ACHN (cell line): ENCODE results near the gene GRM2.
A peak's percentile ranks its signal among the peaks of the same experiment; 100 is the strongest.

ENCODE experiments used
- DNase-seq: peaks from one replicate; pipeline ENCODE4 v3.0.0-alpha.2; 2015
- in situ Hi-C: cut with HindIII; loops from 2 replicates; pipeline ENCODE4 v1.10.0; 2017; ENCODE audit warnings: low sequenced_read_pairs, low pct_ligation_motif_present, low pct_unique_long_range_greater_than_20kb

The GRM2 gene

DNA sequence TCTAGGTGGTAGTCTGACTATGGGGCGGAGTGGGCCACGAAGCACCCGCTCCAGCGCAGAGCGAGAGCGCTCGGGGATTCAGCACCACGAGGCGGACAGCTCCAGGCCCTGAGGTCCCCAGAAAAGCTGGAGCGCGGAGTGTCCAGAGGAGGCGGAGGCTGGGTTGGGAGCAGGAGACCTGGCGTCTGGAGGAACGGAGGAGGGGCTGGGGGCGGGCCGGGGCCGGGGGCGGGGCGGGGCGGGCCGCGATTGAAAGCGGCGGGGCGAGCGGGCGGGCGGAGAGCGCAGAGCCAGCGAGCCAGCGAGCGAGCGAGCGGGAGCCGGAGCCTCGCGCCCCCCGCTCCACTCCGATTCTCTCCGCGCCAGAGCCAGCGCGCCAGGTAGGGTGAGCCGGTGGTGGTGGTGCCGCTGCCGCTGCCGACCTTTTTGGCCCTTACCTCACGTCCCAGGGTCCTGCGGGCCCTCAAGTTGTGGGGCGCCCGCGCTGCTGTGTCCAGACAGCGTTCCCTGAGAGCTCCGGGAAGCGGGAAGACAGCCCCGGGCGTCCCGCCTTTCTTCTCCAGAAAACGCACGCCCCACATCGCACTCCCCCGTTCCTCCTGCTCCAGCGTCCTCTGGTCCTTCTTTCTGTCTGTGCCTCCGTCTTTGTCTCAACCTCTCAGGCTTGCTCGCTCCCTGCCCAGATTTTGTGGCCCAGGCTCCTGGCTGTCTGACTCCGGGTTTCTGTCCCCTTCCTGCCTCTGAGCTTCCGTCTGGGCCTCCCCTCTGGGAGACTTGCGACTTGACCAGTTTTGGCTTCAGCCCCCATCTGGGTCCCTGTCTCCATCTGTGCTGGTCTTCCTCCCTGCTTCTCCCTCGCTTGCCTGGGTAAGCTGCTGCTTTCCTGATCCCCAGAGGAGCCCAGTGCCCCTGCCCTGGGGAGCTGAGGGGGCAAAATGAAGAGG is at the start of gene GRM2:
Gene GRM2, plus strand, starts transcription at position 281 of the 944 bp plus-strand sequence. CDS start 1,916 bp downstream, outside the sequence.
- in situ Hi-C loops = no loop called here
- peak; percentile 88 for DNase-seq

DNA sequence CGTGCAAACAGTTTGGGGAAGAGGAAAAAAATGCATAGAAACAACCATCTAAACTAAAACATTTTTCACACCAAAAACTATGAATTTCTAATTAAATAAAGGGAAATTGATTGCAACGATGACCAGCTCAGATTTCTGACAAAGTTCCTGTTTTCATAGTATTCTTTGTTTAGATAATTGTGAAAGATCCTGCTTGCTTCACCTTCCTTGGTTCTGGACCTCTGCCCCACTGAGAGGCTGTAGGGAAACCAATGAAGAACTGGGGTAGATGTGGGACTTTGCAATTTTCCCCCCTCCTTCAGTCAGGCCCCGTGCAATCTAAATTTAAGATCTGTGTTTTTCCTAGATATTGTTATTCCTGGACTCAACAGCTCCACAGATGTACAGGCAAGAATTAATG is 49.6 kb upstream of the GRM2 start:
- in situ Hi-C loops = no loop called here
- no peak for DNase-seq

- in situ Hi-C loops = no loop called here
- DNase-seq = no peak
Observed at GRCh38 chr3:51659942-51660341, 46.9 kb upstream of the GRM2 start.

GRCh38 chr3:51662456-51662855 is 44.4 kb upstream of the GRM2 start:
- in situ Hi-C loops = no loop called here
- DNase-seq = no peak

DNA sequence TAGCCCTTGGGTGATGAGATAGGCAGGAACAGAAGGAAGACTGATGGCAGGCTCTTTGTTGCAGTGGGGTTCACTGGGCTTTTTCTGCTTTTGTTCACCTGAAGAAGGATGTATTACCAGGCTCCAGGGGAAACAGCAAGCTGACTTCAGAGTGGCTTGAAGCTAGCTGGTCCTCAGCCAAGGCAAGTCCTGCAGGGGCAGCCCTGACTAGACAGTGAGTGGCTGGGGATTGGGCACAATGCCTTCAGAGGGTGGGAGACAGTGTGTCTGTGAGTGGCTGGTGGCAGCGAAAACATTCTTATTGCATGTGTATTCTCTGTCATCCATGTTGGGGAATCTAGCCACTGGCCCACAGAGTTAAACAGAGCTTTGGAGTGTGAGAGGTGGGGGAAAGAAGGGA is 38.1 kb upstream of the GRM2 start:
- no peak for DNase-seq
- in situ Hi-C loops = no loop called here

DNA sequence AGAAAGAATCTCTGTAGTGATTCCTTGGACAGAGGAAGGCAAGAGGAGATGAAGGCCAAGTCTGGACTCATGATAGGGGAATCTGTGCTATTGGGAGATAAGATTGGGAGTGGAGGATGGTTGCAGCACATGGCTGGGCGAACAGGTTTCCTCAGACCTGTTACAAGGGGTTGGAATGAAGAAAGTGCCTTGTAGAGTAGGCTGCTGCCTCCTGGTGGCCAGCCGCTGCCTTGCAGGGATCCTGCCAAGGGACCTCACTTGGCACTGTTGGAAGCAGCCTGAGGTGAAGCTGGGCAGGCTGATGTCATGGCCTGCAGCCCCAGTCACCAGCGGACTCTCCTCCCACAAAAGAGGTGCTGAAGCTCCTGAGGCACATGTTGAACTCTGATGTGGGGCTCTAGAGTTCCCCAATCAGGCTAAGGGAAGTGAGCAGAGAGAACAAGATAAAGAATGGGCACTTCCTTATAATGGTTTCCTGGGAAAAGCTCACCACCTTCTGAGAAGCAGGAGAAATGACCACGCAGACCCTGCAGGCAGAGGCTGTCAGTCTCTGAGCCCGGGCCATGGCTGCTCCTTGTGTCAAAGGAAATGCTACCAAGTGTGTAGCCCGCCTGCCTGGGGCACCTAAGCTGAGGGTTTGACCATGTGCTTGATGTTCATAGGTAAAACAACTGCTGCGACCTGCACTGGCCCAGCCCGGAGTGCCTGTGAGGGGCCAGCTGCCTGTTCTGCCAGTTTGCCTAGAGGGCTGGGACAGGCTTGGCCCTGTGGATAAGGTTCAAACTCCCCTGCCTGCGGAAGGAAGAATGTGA is 37.4 kb upstream of the GRM2 start:
- peak; percentile 86 for DNase-seq
- in situ Hi-C loops = no loop called here

- in situ Hi-C loops = no loop called here
- DNase-seq = no peak
Observed at GRCh38 chr3:51670053-51670822, 36.6 kb upstream of the GRM2 start.

DNA sequence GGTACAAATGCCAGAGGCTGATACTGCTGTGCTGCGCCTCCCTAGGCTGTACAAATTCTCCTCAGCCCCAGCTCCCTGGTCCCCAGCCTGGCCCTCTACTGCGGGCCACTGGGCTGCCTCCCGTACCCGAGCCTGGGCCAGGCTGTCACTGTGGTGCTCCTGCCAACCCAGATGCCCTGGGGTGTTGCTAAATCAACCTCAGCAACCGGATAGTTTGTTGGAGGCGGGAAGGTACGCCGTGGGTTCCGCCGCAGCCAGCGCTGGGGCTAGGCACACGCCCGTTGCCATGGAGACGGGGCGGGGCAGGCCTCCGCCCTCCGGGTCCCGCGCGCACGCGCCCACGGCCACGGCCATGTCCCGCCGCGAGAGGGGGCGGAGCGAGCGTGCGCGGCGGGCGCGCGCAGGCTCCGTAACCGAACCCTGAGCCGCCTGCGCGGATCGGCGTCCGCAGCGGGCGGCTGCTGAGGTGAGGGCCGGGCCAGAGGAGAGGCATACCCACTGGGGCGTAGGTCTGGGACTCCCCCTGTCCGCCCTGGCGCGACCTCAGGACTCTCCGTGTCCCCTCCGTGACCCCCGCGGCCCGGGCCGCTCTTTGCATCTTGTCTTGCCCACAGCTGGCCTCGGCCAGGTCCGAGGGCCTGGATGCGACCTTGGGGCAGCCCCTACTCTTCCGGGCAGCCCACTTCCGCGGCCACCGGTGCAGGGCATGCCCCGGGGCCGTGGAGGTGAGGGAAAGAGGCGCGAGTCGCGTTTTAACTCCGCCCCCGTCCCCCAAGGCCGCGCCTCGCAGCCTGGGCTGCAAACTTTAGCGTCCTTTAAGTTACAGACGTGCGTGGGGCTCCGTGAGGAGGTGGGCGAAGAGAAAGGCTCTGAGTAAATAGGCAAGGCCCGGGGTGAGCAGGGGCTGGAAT is 35.8 kb upstream of the GRM2 start, which contains the start of gene TEX264:
Gene TEX264, plus strand, starts transcription at position 430 of the 911 bp plus-strand sequence. CDS start 3,053 bp downstream, outside the sequence.
- peak; percentile 83 for DNase-seq
- in situ Hi-C loops = no loop called here

- in situ Hi-C loops = no loop called here
- peak; percentile 79 for DNase-seq
Observed at GRCh38 chr3:51671734-51672475, 35.0 kb upstream of the GRM2 start.

- in situ Hi-C loops = no loop called here
- no peak for DNase-seq
Observed at GRCh38 chr3:51673181-51673801, 33.6 kb upstream of the GRM2 start.

- in situ Hi-C loops = no loop called here
- no peak for DNase-seq
Observed at GRCh38 chr3:51673802-51674654, 32.8 kb upstream of the GRM2 start.

DNA sequence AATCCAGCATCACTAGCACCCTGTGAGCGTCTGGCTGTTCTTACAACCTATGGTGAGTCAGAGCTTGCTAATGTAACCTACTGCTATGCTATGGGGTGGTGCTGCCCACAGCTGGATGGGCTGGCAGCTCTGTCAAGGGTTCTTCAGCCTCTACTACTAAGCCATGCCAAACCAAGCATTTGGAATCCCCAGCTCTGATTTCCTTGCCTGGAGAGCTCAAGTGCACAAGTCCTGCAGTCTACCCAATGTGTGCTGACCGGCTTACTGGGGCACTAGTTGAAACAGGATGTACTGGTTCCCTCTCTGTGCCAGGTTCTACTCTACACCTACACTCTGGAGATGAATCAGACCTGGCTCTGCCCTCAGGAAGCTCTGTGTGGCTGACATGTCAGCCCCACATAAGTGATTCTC is 31.7 kb upstream of the GRM2 start:
- peak; percentile 43 for DNase-seq
- in situ Hi-C loops = no loop called here

GRCh38 chr3:51676102-51676640 is 30.7 kb upstream of the GRM2 start:
- DNase-seq = no peak
- in situ Hi-C loops = no loop called here

DNA sequence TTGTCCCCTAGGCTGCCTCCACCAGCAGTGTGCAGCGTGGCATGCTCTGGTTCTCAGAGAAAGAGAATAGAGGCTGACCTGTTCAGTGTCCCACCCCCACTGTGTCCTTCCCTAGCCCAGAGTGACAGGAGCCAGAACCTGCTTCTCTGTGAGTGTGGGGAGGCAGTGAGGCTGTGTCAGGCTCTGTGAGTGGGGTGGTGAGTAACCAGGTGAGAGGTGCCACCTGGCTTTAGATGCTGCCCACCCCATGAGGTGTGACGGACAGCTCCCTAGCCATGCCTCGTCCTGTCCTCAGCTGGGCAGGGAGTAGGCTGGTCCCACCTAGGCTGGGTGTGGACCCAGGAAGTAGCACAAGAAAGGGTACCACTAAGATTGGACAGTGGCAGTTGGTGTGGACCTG is 29.5 kb upstream of the GRM2 start:
- no peak for DNase-seq
- in situ Hi-C loops = no loop called here

GRCh38 chr3:51678186-51678585 is 28.7 kb upstream of the GRM2 start:
- in situ Hi-C loops = no loop called here

GRCh38 chr3:51678641-51679040 is 28.2 kb upstream of the GRM2 start:
- no peak for DNase-seq
- in situ Hi-C loops = no loop called here

More at GRCh38 chr3:51678186-51678585, 28.7 kb upstream of the GRM2 start:
- DNase-seq = no peak
